ENCODE data around the gene JPT1.

DNA sequence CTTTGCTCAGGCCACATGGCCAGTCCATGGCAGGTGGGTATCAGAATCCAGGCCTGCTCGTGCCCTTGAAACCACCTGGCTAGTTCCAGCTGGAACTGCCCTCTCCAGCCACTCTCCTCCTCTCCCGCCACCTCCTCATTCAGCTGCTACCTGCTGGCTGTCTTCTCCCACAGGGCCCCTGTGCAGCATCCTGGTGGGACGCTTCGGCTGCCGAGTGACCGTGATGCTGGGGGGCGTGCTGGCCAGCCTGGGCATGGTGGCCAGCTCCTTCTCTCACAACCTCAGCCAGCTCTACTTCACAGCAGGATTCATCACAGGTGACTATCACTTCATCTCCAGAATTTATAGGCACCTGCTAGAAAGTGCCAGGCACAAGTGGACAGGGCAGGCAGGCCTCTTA lies 56.4 kb downstream of the JPT1 start:
- TF ChIP-seq, protein P1, sequence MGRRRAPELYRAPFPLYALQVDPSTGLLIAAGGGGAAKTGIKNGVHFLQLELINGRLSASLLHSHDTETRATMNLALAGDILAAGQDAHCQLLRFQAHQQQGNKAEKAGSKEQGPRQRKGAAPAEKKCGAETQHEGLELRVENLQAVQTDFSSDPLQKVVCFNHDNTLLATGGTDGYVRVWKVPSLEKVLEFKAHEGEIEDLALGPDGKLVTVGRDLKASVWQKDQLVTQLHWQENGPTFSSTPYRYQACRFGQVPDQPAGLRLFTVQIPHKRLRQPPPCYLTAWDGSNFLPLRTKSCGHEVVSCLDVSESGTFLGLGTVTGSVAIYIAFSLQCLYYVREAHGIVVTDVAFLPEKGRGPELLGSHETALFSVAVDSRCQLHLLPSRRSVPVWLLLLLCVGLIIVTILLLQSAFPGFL (CRISPR knock-in tag; IDR thresholded peaks at IDR 0.05; ENCODE audit: borderline replicate concordance) = no peak
- TF ChIP-seq, protein P2, sequence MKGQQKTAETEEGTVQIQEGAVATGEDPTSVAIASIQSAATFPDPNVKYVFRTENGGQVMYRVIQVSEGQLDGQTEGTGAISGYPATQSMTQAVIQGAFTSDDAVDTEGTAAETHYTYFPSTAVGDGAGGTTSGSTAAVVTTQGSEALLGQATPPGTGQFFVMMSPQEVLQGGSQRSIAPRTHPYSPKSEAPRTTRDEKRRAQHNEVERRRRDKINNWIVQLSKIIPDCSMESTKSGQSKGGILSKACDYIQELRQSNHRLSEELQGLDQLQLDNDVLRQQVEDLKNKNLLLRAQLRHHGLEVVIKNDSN (CRISPR knock-in tag; IDR thresholded peaks at IDR 0.05) = no peak
- TF ChIP-seq, protein P3, sequence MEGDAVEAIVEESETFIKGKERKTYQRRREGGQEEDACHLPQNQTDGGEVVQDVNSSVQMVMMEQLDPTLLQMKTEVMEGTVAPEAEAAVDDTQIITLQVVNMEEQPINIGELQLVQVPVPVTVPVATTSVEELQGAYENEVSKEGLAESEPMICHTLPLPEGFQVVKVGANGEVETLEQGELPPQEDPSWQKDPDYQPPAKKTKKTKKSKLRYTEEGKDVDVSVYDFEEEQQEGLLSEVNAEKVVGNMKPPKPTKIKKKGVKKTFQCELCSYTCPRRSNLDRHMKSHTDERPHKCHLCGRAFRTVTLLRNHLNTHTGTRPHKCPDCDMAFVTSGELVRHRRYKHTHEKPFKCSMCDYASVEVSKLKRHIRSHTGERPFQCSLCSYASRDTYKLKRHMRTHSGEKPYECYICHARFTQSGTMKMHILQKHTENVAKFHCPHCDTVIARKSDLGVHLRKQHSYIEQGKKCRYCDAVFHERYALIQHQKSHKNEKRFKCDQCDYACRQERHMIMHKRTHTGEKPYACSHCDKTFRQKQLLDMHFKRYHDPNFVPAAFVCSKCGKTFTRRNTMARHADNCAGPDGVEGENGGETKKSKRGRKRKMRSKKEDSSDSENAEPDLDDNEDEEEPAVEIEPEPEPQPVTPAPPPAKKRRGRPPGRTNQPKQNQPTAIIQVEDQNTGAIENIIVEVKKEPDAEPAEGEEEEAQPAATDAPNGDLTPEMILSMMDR (IDR thresholded peaks at IDR 0.05) = no peak
- no peak for TF ChIP-seq CREM (CRISPR knock-in tag; IDR thresholded peaks at IDR 0.05)
- no peak for TF ChIP-seq ZNF138 (CRISPR knock-in tag; conservative IDR thresholded peaks at IDR 0.05)
- TF ChIP-seq NFE2L1 (CRISPR knock-in tag; IDR thresholded peaks at IDR 0.05) = no peak
- TF ChIP-seq NFYB (CRISPR knock-in tag; conservative IDR thresholded peaks at IDR 0.05; ENCODE audit: low read depth) = no peak
- TF ChIP-seq ESRRA (CRISPR knock-in tag; IDR thresholded peaks at IDR 0.05; ENCODE audit: borderline replicate concordance) = no peak
